Body of pancreas (tissue), 4 donors: ENCODE measurements around the gene LY6G6F. TPM values are rescaled to one million over a fixed set of nuclear protein-coding genes. Genes with fewer than 3 reads are reported as not detected.
A peak's percentile ranks its signal among the peaks of the same experiment; 100 is the strongest.

Source experiments
- ATAC-seq: fragments of 150-250 bp; one replicate; pipeline ENCODE4 v1.9.1; 2016
- DNase-seq, 4 donors: peaks; one replicate each; pipeline ENCODE4 v3.0.0-alpha.2; 2019
- H3K27ac ChIP-seq, 4 donors: fragments of 200-600 bp; sonication (generic); 1 replicate in 3 of 4; 2 replicates in 1 of 4; pipeline versions ENCODE4 v1.5.1 to v1.6.1; 2016 to 2019; ENCODE audit warnings: mild to moderate bottlenecking in 1 of 4, mixed read lengths in 1 of 4, moderate library complexity in 1 of 4
- H3K27me3 ChIP-seq, 2 donors: fragments of 200-600 bp; sonication (generic); one replicate each; pipeline ENCODE4 v1.6.0; 2016; ENCODE audit warnings: mild to moderate bottlenecking in 1 of 2
- H3K36me3 ChIP-seq, 2 donors: fragments of 200-600 bp; sonication (generic); replicated peaks in 1 of 2; 2 replicates each; pipeline ENCODE4 v1.5.1; 2016; ENCODE audit warnings: low read depth in 2 of 2; ENCODE audit not compliant: insufficient read depth in 1 of 2
- H3K4me1 ChIP-seq: fragments of 200-600 bp; sonication (generic); one replicate; pipeline ENCODE4 v1.6.0; 2016
- H3K4me3 ChIP-seq, 2 donors: fragments of 200-600 bp; sonication (generic); 1 replicate in 1 of 2; 2 replicates in 1 of 2; pipeline ENCODE4 v1.5.1; 2016 to 2019
- H3K9me3 ChIP-seq, 3 donors: fragments of 200-600 bp; sonication (generic); 1 replicate in 2 of 3; 2 replicates in 1 of 3; pipeline ENCODE4 v1.5.1; 2016
- POLR2A ChIP-seq, 3 donors: fragments of 450-650 bp; IDR thresholded peaks; one replicate each; pipeline ENCODE4 v1.6.1; 2016; ENCODE audit warnings: antibody characterized with exemption in 3 of 3, mild to moderate bottlenecking in 2 of 3
- WGBS, 2 donors: methylation state at CpG; one replicate each; pipeline ENCODE4 v1.1.5; 2017; 5-methylcytosine and 5-hydroxymethylcytosine counted together
- intact Hi-C: fragments of 100-400 bp; cut with DNase I; formaldehyde crosslinking; loops from one replicate; pipeline ENCODE4 v1.15.1; 2023
- total RNA-seq, 2 donors: library from RNA; depleted of rRNA; stranded (reverse); fragments of >200 nt; gene quantifications; one replicate each; pipeline ENCODE4 v1.1.0, GENCODE V29; 2016
- TF ChIP-seq, protein P1 (sequence below), 7 experiments: fragments of 450-650 bp in 4 of 7; fragments of 200-600 bp in 3 of 7; sonication (generic) in 3 of 7; IDR thresholded peaks; one replicate each; pipeline ENCODE4 v1.5.1; 2016 to 2019; ENCODE audit warnings: antibody characterized with exemption in 7 of 7

Gene LY6G6F
- total RNA-seq, 2 donors from 2014 or later: not detected

DNA sequence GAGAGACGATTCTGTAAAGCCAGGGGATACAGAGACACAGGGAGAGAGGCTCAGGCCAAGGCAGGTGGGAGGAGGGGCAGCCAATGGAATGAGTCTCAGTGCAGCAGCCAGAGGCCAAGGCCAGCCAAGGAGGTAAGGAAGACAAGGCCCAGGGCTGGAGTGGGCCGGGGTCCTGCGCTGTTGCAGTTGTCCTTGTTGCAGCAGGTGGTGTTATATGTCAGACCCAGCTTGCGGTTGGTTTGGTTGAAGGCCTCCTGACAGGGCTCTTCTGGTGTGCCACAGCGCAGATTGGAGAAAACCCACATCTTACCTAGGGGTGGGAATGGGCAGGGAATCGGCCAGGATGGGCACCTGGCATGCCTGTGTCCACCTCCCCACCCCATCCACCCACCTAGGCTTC, 12.3 kb downstream of the LY6G6F start:
- intact Hi-C loops: no loop called here
- 52 to 65% methylated on average over 5 to 6 of the region's 6 CpGs for WGBS, 2 donors
- DNase-seq: no peak
- no peak for TF ChIP-seq POLR2A (IDR thresholded peaks at IDR 0.05)
- TF ChIP-seq, protein P1, sequence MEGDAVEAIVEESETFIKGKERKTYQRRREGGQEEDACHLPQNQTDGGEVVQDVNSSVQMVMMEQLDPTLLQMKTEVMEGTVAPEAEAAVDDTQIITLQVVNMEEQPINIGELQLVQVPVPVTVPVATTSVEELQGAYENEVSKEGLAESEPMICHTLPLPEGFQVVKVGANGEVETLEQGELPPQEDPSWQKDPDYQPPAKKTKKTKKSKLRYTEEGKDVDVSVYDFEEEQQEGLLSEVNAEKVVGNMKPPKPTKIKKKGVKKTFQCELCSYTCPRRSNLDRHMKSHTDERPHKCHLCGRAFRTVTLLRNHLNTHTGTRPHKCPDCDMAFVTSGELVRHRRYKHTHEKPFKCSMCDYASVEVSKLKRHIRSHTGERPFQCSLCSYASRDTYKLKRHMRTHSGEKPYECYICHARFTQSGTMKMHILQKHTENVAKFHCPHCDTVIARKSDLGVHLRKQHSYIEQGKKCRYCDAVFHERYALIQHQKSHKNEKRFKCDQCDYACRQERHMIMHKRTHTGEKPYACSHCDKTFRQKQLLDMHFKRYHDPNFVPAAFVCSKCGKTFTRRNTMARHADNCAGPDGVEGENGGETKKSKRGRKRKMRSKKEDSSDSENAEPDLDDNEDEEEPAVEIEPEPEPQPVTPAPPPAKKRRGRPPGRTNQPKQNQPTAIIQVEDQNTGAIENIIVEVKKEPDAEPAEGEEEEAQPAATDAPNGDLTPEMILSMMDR (IDR thresholded peaks at IDR 0.05): no peak
- H3K27me3 ChIP-seq: no peaks in the 10 kb centered on the region
- H3K36me3 ChIP-seq: no peaks in the 10 kb centered on the region
- no peak for ATAC-seq
- H3K9me3 ChIP-seq: no peaks in the 10 kb centered on the region
- peaks cover 11% of the 10 kb centered on the region for H3K4me1 ChIP-seq
- no peak overlapping the region for H3K4me3 ChIP-seq
- H3K27ac ChIP-seq: peak overlapping the region in 2 of 4 donors; percentile 30

DNA sequence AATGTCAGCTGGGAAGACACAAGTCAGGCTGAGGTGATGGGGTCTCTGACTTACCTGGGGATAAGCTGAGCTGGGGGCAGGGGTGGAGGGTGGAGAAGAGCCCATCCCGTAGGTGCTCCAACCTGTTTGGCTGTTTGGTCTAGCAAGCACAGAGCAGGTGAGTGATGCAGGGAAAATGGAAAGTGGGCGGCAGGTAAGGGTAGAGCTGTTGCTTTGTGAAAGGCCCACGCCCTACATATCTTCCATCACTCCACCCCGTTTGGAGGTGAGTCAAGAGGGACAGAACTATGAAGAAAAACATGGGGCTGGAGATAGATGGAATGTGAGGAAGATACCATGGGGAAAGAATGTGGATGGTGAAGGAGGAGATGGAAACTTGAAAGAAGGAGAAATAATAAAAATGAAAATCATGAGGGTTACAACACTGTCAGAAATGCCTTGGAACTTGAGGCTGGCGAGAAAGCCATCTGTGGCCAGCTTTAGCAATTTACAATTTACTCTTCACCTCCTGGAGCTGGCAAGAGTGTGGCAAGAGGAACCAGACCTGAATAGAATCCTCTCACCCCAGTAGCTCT, 13.6 kb downstream of the LY6G6F start:
- H3K4me1 ChIP-seq: peaks cover 11% of the 10 kb centered on the region
- no peaks in the 10 kb centered on the region for H3K36me3 ChIP-seq
- H3K4me3 ChIP-seq: no peak overlapping the region
- no peak overlapping the region for H3K27ac ChIP-seq
- no peaks in the 10 kb centered on the region for H3K27me3 ChIP-seq
- H3K9me3 ChIP-seq: no peaks in the 10 kb centered on the region
- WGBS, 2 donors: 65 to 72% methylated on average over 5 of the region's 5 CpGs
- no peak for ATAC-seq
- intact Hi-C loops: no loop called here
- DNase-seq: no peak
- TF ChIP-seq, protein P1 (IDR thresholded peaks at IDR 0.05): no peak
- no peak for TF ChIP-seq POLR2A (IDR thresholded peaks at IDR 0.05)

DNA sequence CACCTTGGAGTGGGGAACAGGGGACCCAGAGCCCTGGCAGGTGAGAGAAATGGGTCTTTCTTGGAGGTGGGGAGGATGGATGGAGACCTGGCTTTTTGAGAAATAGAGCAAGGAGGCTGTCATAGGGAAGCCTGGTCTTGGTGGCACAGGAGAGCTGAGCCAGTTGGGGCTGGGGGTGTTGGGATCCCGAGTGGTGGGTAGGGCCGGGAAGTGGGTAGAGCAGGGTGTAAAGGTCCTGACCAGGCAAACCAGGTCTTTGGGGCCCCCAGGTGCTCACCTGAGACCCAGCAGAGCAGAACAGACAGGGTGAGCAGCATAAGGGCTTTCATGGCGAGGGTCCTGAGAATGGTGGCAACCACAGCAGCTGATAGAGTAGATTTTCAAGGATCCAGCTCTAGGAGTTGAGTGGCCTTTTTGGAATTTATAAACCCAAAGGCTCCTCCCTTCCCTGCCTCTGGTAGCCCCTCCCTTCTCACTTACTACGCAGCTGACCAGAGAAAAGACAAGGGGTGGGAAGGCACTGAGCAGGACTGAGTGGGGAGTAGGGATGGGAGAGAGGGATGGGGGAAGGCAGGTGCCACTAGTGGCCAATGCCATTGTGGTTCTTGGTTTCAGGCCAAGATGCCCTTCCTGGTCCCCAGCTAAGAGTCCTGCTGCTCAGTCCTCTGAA, 14.8 kb downstream of the LY6G6F start, which contains the start of gene LY6G6C:
TSS of gene LY6G6C (minus strand) at position 396 of the 670 bp plus-strand sequence. CDS start at position 329, 67 bp downstream.
- intact Hi-C loops: no loop called here
- no peak for DNase-seq
- TF ChIP-seq, protein P1 (IDR thresholded peaks at IDR 0.05): no peak
- no peak within 1 kb of the TSS for H3K27ac ChIP-seq
- H3K36me3 ChIP-seq: no peaks in the 10 kb centered on the region
- peaks cover 11% of the 10 kb centered on the region for H3K4me1 ChIP-seq
- H3K4me3 ChIP-seq: no peak within 1 kb of the TSS
- H3K9me3 ChIP-seq: no peaks in the 10 kb centered on the region
- no peak for ATAC-seq
- WGBS, 2 donors: 72 to 90% methylated on average over 4 of the region's 4 CpGs
- H3K27me3 ChIP-seq: no peaks in the 10 kb centered on the region

DNA sequence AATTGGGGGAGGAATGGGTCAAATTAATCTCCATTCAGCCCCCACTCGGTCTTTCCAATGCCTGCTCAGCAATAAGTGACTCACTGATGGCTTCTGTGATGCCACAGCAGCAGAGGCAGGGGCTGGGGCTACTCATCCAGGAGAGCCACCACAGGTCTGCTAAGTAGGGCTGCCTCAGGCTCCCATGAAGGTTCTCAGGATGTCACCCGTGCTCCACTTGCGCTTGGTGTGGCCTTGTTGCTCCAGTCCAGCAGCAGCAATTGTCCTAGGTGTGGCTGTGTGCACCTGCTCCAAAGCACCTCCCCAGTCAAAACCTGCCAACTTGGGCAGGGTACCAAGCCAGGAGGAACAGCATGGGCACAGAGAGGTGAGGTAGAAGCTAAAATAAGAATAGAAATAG, 15.5 kb downstream of the LY6G6F start:
- intact Hi-C loops: no loop called here
- ATAC-seq: no peak
- Histone ChIP-seq H3K4me3 (no peak overlapping the region), H3K36me3 (no peaks in the 10 kb centered on the region), H3K9me3 (no peaks in the 10 kb centered on the region), H3K4me1 (peaks cover 11% of the 10 kb centered on the region), H3K27me3 (no peaks in the 10 kb centered on the region), H3K27ac (no peak overlapping the region)
- whole genome bisulfite sequencing, 2 donors: 82% methylated on average over 3 of the region's 3 CpGs; no CpG with 5 or more reads in 1 of the 2 donors
- no peak for DNase-seq
- TF ChIP-seq, protein P1 (IDR thresholded peaks at IDR 0.05): no peak
- TF ChIP-seq POLR2A (IDR thresholded peaks at IDR 0.05): no peak
